ENCODE data around the gene MGRN1.

GRCh38 chr16:4704491-4704890, 79.9 kb downstream of the MGRN1 start:
- no peak for TF ChIP-seq CTCF (IDR thresholded peaks at IDR 0.05)
- TF ChIP-seq POLR2A (IDR thresholded peaks at IDR 0.05): no peak

Data from ovary (tissue), 3 donors.